Stimulated activated CD8-positive, alpha-beta memory T cell treated with anti-CD3 and anti-CD28 coated beads, Interleukin-12 subunit alpha, Interleukin-12 subunit beta, amount 100 ng/mL, for 1 hour (primary cell): ENCODE data around the gene LAMB4.

Source experiments
- DNase-seq: peaks from one replicate; pipeline ENCODE4 v3.0.0-alpha.2; 2020; ENCODE audit warnings: low read depth

The LAMB4 gene

DNA sequence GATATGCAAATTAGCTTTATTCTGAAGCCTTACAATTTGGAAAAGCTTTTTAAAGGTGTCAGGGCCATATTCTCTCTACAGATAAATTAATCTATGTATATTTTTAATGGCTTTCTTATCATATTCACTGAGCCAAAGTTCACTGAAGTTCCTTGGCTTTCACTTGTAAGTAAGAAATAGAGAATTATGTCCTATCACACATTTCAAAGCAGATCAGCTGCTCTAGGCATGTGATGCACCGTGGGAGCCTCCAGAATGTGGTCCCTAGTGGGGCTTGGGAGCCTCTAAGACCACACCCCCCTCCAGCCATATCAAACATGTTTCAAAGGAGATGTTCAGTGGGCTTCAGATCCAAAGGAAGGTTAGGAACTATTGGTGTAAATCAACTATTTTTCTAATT, 51.5 kb downstream of the LAMB4 start:
- no peak for DNase-seq

DNA sequence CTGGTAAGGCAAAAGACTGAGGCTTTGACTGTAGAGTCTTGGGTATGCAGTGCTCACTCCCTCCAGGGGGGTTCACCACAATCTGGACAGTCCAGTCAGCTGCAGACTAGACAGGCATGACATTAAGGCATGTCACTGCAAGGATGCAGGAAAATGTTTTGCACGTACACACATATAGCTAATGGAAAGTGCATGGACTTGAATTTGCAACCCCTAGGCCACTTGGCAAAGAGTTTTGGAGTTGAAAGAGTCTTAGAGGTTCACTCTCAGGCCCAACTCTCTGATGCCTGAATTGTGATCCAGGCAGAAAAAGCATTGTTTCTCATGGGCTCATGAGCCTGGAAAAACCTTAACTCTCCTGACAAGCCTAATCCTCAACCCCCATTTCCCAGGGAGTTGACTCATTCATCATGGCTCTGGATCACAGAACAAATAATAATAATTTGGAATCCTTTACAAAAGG, 51.9 kb downstream of the LAMB4 start:
- DNase-seq, result no peak

DNA sequence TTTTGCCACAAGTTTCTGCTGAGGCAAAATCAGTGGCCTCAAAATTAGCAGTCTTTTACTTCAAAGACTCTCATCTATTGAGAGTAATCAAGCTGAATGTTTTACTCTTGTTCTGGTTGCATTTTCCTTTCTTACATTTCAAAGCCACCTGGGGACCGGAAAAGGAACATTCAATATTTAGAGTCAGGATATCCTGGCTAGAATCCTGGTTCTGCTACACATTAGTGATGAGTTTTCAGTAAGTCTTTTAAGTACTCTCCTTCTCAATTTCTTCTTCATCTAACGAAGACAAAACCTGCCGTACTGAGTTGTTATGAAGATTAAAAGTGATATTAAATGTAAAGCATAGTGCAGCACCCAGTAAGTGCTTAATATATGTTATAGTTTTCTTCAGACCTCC, 52.5 kb downstream of the LAMB4 start:
- no peak for DNase-seq

DNA sequence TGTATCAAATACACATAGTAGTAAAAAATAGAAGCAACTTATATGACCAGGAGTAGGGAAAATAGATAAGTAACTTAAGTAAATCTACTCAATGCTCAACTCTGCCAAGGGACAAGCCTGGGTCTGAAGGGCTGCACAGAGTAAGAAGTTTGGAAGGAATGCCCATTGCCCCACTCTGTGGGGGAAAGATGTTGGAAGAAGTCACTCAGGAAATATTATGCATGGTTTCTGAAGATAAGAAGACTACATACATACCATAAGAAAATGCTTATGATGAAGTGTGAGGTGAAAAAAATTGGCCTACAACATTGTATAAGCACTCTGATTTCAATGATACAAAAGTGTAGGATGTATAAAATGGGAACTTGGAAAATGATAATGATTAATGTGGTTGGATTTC, 54.0 kb downstream of the LAMB4 start:
- DNase-seq, result no peak

DNA sequence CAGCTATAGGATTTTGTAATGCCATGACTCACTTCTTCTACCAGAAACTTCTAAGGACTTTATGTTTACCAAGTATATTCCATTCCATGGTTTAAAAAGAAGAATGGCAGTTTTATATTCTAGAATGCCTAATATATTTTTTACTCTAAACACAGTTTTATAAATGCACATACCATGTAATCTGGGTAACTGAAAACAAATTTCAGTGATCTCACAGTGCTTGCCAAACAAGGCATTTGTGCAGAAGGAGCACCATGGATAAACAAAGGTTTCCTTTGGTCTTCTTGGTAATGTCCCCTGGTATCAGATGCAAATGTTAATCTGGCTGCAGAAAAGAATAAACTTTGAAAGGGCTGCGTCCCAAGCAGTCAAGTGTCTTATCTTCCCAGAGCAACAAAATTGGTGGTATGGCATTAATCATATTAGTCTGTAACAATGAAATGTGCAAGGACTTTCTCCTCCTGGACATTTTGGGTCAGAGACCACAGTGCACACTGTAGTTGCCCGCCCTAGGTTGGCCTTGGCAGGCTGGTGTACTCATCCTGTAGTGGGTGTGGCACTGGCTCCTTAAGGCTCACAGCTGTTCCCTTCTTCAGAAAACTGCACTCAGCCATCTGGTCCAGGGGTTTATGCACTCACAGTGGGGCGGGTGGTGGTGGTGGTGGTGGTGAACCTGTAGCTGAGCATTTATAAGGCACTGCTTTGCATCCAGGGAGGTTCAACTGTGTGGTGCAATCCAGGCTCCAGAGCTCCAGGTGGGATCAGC, 56.7 kb downstream of the LAMB4 start:
- DNase-seq, result no peak

DNA sequence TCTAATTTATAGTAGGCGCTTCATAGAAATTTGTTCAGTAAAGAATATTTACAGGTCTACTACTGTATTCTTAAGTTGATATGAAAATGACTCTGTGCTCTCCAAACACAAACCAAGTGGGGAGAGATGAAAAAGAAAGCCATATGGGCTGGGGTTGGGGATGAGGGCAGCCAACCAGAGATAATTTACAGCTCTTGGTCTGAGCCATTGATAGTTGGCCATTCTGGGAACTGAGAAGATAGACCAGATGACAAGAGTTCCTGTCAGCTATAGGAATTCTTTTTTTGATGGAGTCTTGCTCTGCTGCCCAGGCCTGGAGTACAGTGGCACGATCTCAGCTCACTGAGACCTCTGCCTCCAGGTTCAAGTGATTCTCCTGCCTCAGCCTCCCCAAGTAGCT, 57.4 kb downstream of the LAMB4 start:
- DNase-seq, result no peak

DNA sequence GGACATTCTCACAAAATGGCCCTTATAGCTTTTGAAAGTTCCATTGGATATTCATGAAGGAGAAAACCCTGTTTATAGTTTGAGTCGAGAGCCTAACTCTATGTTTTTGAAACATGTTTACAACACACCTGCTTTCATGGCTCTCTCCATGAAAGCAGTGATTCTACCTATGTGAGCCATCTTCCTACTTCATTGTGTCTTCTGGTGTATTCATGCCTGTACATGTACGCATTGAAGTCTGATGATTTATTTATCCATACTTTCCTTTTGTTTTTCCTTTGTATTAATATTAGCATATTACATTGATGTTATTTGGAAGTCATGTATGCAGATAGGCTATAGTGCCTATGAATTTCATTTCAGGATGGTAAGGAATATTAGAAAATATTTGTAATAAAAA, 58.0 kb downstream of the LAMB4 start:
- DNase-seq, result no peak

DNA sequence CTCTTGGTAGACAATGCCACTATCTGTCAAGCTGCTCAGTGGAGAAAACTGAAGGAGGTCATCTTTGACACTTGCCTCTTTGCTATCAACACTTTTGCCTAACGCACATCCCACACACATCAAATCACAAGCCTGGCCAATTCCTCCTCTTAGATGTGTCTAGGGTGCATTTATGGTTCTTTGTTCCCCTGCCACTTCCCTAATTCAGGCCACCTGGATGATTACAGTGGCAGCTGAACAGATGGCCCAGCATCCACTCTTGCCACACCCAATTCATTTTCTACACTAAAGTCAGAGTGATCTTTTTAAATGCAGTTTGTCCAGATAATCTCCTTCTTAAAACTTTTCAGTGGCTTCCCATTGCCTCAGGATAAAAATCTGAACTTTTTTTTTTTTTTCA, 58.6 kb downstream of the LAMB4 start:
- no peak for DNase-seq

DNA sequence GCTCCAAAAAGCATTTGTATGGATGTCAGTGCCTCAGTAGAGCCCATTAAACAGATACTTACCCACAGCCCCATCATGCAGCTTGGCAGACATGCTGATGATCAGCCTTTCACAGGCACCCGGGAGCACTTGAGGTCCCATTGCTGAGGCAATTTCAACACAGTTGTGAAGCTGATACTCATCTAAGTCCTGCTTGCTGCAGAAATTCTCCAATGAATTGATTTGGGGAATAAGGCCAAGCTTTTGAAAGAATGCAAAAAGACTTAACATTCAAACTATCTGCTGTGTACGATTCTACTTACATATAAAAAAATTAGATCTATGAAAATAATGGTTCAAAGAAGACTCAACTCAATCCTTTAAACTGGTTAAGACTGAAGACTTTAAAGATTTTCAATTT, 60.5 kb downstream of the LAMB4 start:
- no peak for DNase-seq

DNA sequence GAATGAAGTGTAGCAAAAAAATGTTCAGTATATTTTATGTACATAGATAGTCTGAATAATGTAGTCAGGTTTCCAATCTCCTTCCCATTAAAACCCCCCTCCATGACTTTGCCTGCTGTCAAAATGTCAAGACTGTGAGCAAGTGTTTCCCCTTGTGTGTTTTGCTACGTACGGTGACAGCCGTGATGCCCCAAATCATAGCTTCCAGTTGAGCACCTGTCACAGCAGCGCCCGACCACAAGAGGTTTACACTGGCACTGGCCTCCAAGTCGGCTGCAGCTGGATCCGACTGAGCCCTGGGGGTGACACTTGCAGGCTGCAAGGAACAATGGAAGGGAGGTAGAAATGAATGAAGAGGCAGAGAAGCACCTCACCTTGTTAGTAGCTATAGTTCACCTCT, 62.3 kb downstream of the LAMB4 start:
- DNase-seq, result no peak

DNA sequence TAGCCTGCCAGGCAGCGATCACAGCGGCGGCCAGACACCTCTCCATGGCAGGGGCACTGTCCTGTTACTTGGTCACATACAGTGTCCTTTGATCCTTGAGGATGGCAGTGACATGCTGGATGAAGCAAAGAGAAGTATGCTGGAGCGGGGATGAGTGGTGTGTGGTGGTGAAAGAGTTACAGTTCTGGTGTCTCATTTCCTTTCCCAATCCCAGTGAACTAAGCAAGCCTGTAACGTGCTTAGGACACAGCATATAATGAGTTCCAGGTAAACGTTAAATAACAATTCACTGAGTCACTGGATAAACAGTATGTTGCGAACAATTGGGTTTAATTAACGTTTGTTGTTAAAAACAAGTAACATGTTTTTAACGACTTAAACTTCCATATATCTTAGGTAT, 63.7 kb downstream of the LAMB4 start:
- DNase-seq, result no peak

DNA sequence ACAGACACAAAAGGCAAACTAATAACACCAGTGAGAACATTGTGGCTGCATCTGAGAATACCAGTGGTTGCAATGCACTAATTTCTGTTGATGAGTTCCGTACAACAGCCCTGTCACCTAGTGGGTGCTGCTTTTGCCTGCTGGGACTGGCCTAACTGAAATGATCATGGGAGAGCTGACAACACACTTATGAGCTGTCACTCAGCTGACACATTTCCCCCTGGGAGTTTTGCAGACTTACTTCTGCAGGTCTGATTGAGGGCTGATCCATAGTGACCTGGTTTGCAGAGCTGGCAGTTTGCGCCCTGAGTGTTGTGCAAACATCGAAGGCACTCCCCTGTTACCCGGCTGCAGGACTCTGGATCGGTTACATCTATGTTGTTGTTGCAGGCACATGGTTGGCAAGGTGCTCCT, 66.6 kb downstream of the LAMB4 start:
- no peak for DNase-seq

DNA sequence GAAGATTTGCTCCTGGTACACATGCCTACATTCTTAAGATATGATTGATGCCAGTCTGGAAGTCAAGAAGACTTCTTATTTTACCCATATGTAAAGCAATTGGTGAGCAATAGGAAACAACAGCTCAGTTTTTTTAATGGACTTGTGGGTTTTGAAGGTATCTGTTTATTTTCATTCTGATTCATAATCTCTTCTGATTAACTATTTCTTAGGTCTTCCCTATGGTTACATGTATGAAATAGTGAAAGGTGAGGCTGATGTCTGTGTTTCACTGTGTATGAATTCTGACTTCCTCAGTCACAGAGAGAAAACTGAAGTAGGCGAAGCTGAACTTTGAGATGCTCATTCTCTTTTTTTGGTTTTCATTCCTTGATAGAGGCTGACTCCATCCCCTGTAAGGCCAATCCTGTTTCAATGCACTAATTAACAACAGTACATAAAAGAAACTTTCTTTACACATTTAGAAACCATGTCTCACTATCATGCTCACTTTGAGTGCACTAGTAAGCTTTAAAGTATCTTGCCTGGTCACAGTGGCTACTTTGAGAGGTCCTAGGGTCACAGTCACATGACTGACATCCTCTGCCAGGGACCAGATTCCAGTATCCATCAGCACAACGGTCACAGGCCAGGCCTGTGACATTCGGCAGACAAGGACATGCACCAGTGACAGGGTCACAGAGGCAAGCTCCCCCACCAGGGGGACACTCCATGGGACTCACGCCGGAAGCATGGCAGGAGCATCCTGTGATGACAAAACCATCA, 67.7 kb downstream of the LAMB4 start:
- DNase-seq, result no peak

DNA sequence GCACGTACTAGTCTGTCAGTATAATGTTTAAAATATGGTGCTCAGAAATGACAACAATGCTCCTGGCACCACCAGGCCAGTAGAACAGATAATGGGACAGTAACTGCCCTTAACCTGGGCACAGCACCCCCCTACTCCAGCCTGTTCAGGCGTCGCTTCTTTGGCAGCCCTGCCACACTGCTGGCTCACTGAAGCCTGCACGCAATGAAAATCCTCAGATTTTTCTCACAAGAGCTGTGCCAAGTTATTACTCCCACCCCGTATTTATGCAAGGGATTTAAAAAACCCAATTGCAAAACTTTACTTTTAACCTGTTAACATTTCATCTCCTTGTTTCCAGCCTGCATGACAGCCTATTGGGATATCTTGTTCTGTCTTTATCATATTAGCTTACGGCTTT, 70.6 kb downstream of the LAMB4 start:
- DNase-seq, result no peak

DNA sequence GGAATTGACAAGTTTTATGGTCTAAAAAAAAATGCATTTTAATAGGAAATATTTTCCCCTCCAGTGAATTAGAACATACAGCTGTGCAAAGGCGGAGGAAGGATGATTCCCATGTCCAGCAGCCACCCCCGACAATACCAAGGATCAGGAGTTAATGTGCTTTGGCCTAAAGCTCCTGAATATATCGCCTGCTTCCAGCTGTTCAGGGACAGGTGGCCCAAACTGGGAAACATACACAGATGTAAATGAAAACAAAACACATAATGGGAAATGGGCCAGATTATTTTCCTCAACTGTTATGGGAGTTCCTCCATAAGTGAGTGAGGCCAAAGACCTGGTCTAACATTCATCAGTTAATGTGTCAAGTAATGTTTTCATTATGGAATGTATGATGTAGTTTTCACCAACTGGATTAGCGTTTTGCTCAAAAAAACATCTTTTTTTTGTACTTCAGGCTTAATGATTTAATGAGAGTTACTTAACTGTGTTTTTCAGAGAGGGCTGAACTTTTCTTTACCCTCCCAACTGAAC, 72.1 kb downstream of the LAMB4 start:
- no peak for DNase-seq

DNA sequence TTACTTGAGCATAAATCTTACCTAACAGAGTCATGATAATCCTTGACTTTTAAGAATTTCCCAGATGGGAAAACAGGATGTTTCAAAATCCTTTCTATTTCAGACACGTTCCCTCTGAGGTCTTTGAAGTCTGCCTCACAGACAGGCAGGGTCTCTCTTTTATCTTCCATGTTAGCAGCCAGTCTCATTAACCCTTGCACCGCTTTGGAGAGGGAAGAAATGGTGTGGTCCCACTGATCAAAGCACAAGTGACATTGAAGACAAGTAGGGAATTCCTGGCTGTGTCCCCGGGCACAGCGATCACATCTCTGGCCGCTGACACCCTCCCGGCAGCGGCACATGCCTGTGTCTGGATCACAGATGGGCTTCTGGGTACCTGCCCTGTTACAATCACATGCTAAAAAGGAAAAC, 74.5 kb downstream of the LAMB4 start:
- no peak for DNase-seq

DNA sequence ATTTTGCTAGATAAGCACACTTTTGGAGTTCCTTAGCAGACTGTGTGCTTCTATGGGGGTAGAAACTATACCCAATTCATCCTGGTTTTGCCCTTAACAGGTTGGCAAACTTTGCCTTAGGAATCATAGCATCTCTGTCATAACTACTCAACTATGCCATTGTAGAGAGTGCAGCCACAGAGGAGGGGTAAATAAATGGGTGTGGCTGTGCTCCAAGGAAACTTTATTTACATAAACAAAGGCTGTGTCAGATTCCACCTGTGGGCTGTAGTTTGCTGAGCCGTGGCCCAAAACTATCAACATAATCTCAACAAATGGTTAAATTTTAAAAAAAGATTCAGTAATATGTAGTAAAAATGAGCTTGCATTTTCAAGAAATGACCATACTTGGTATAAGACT, 75.6 kb downstream of the LAMB4 start:
- DNase-seq, result no peak

DNA sequence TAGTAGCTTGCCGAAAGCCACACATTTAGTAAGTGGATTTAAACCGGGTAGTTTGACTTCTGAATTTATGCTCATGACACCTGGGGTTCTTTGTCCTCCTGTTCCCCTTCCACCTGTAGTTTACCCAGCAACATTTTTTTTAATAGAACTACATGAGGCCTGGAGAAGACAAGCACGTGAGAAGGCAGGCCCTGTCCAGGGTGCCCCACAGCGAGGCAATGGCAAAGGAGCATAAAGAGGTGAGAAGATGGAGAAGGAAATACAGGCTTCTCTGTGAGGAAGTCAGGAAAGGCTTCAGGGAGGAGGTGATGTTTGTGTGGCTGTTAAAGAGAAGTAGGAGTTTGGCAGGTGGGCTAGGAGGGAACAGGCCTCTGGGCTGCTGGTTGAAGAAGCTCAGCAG, 76.9 kb downstream of the LAMB4 start:
- DNase-seq, result no peak

DNA sequence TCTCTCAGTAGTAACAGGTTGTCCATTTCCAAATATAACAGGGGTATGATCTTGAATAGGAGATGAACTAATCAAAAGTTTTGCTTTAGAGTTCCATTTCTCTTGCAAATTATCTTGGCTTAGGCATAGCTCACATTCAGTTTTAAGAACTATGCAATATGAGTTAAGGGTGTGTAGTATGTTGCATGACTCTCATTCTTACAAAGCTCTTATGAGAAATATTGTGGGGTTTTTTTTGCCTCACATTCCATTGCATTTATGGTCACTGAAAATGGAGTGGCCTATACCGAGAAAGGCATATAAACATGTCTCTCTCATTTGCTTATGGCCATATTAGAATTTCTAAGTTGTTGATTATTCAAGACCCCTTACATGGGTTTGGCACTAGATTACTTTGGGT, 78.7 kb downstream of the LAMB4 start:
- DNase-seq, result no peak

DNA sequence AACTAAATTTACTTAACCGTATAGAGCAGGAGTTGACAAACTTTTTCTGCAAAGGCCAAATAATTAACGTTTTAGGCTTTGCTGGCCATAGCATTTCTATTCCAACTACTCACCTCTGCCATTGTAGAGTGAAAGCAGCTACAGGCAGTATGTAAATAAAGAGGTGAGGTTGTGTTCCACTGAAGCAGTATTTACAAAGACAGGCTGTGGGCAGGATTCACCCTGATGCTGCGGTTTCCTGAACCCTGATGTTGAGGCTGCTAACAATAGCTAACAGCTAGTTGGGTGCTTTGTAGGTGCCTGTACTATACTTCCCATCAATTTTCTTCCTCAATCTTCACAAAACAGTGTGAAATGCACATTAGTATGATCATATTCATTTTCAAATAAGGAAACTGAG, 80.2 kb downstream of the LAMB4 start:
- DNase-seq, result no peak

DNA sequence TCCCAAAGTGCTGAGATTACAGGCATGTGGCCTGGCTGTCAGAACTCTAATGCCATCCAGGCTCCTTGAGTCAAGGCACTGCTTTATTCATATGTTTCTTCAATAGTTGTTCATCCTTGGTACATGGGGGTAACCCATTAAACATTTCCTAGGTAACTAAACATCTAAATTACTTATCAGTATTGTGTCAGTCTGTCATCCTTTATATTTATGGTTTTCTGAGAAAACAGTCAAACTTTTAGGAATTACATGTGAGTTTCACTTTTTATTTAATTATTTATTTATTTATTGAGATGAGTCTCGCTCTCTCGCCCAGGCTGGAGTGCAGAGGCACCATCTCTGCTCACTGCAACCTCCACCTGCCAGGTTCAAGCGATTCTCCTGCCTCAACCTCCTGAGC, 81.7 kb downstream of the LAMB4 start:
- DNase-seq, result no peak

DNA sequence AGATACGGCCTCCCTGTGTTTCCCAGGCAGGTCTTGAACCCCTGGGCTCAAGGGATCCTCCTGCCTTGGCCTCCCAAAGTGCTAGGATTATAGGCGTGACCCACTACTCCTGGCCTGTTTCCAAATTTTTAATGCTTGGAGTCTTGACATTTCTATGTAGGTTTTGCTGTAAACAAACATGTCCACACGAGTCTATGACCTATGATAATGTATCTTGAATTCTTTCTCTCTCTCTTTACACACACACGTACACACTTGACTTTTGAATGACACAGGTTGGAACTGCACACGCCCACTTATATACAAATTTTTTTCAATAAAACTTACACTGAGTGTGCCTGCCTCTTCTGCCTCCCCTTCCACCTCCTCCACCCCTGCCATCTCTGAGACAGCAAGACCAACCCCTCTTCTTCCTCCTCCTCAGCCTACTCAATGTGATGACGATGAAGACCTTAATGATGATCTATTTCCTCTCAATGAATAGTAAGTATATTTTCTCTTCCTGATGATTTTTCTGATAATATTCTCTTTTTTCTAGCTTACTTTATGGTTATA, 83.1 kb downstream of the LAMB4 start:
- no peak for DNase-seq

DNA sequence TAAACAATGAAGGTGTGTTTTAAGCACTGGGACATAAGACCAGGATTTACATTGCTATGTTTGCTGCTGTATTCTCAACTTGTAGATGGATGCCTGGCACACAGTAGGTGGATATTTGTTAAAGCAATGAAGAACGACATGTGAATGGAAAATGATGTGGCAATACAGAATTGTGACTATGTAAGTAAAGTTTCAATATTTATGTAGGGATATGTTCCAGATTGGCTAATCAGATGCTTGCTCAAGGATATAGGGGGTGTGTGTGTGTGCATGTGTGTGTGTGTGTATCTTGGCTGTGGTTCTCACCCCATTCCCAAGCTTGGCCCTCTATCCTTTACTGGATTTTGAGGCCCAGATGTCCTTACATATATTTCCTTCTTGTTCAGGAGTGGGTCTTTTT, 84.5 kb downstream of the LAMB4 start:
- DNase-seq, result no peak
